SU-DHL-6 (cell line): ENCODE results near the gene AKAP6.

Source experiments
- H2AFZ ChIP-seq: fragments of 200-600 bp; sonication (generic); 2 replicates; pipeline ENCODE4 v1.6.1; 2014; ENCODE audit warnings: low read depth, mild to moderate bottlenecking, moderate library complexity, mixed read lengths, antibody characterized with exemption, low read length; ENCODE audit not compliant: severe bottlenecking
- H3F3A ChIP-seq: fragments of 200-600 bp; shearing (Covaris generic); 2 replicates; pipeline ENCODE4 v1.6.0; 2016; ENCODE audit warnings: antibody characterized with exemption, mild to moderate bottlenecking; ENCODE audit not compliant: insufficient read depth
- H3K27ac ChIP-seq: fragments of 200-600 bp; sonication (generic); 2 replicates; pipeline ENCODE4 v1.5.1; 2016; ENCODE audit warnings: low read depth, mild to moderate bottlenecking, low read length, moderate library complexity, mixed read lengths
- H3K27me3 ChIP-seq: fragments of 200-600 bp; sonication (generic), shearing (Covaris generic); 2 replicates; pipeline ENCODE4 v1.6.0; 2014; ENCODE audit warnings: mild to moderate bottlenecking, low read length
- H3K36me3 ChIP-seq: fragments of 200-600 bp; sonication (generic); 2 replicates; pipeline ENCODE4 v1.6.1; 2014; ENCODE audit warnings: mild to moderate bottlenecking, low read length, mixed read lengths
- H3K4me2 ChIP-seq: fragments of 300-600, 200-600 bp; shearing (Covaris generic), sonication (generic); 2 replicates; pipeline ENCODE4 v1.6.0; 2014; ENCODE audit warnings: low read length, low read depth, mild to moderate bottlenecking; ENCODE audit not compliant: poor library complexity, severe bottlenecking
- H3K4me3 ChIP-seq: fragments of 200-600 bp; sonication (generic); 2 replicates; pipeline ENCODE4 v1.5.1; 2014; ENCODE audit warnings: antibody characterized with exemption, low read length, mild to moderate bottlenecking, mixed read lengths; ENCODE audit not compliant: insufficient read depth, poor library complexity, severe bottlenecking
- H3K79me2 ChIP-seq: fragments of 200-600 bp; sonication (generic); 2 replicates; pipeline ENCODE4 v1.6.1; 2014; ENCODE audit warnings: mild to moderate bottlenecking, low read length, moderate library complexity; ENCODE audit not compliant: insufficient read depth
- H3K9ac ChIP-seq: fragments of 200-600 bp; sonication (generic); 2 replicates; pipeline ENCODE4 v1.7.0; 2014; ENCODE audit warnings: mild to moderate bottlenecking, low read length
- H3K9me2 ChIP-seq: fragments of 200-600 bp; sonication (generic); replicated peaks from 2 replicates; pipeline ENCODE4 v1.6.1; 2014; ENCODE audit warnings: low read length; ENCODE audit not compliant: insufficient read depth
- H3K9me3 ChIP-seq: fragments of 200-600 bp; sonication (generic); 2 replicates; pipeline ENCODE4 v1.6.1; 2014; ENCODE audit warnings: low read length, mixed read lengths; ENCODE audit not compliant: insufficient read depth
- H4K20me1 ChIP-seq: fragments of 200-600 bp; sonication (generic); 2 replicates; pipeline ENCODE4 v1.6.1; 2014; ENCODE audit warnings: low read depth, mild to moderate bottlenecking, antibody characterized with exemption, low read length, moderate library complexity, mixed read lengths
- EZH2phosphoT487 ChIP-seq: fragments of 200-600 bp; sonication (generic), shearing (Covaris generic); conservative IDR thresholded peaks from 2 replicates; pipeline ENCODE4 v1.6.1; 2018; ENCODE audit warnings: mild to moderate bottlenecking, antibody characterized with exemption, low read length, moderate library complexity, mixed read lengths
- TF ChIP-seq, protein P1 (sequence below): fragments of 200-600 bp; sonication (generic); IDR thresholded peaks from one replicate; pipeline ENCODE4 v1.5.1; 2017; ENCODE audit warnings: antibody characterized with exemption, mild to moderate bottlenecking, low read length, moderate library complexity; ENCODE audit not compliant: insufficient read depth, poor library complexity, severe bottlenecking

AKAP6 gene

DNA sequence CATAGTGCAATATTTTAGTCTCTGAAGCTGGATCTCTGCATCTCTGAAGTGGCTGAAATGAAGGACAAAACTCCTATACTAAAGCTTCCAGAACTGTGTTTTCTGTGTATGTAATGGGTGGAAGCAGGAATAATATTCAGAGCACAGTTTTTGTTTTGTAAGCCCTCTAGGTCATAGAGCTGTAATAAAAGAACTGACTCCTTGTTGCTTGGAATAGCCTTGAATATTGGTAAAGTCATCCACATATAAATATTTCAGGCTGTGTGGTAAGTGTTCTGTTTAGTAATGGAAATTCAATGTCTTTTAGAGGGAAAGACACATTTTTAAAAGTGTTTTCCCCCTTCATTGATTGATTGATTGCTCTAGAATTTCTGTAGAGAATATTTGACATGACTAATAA lies 18.2 kb upstream of the AKAP6 start:
- no peak overlapping the region for H3K9ac ChIP-seq
- TF ChIP-seq, protein P1, sequence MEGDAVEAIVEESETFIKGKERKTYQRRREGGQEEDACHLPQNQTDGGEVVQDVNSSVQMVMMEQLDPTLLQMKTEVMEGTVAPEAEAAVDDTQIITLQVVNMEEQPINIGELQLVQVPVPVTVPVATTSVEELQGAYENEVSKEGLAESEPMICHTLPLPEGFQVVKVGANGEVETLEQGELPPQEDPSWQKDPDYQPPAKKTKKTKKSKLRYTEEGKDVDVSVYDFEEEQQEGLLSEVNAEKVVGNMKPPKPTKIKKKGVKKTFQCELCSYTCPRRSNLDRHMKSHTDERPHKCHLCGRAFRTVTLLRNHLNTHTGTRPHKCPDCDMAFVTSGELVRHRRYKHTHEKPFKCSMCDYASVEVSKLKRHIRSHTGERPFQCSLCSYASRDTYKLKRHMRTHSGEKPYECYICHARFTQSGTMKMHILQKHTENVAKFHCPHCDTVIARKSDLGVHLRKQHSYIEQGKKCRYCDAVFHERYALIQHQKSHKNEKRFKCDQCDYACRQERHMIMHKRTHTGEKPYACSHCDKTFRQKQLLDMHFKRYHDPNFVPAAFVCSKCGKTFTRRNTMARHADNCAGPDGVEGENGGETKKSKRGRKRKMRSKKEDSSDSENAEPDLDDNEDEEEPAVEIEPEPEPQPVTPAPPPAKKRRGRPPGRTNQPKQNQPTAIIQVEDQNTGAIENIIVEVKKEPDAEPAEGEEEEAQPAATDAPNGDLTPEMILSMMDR = no peak
- TF ChIP-seq EZH2phosphoT487 = no peak
- H3K36me3 ChIP-seq = no peaks in the 10 kb centered on the region
- H3F3A ChIP-seq = no peaks in the 10 kb centered on the region
- H3K9me2 ChIP-seq = no peaks in the 10 kb centered on the region
- no peak overlapping the region for H3K4me2 ChIP-seq
- H4K20me1 ChIP-seq = no peaks in the 10 kb centered on the region
- H3K4me3 ChIP-seq = no peak overlapping the region
- H3K27me3 ChIP-seq = no peaks in the 10 kb centered on the region
- no peaks in the 10 kb centered on the region for H3K79me2 ChIP-seq
- no peak overlapping the region for H2AFZ ChIP-seq
- H3K9me3 ChIP-seq = no peaks in the 10 kb centered on the region
- H3K27ac ChIP-seq = no peak overlapping the region

DNA sequence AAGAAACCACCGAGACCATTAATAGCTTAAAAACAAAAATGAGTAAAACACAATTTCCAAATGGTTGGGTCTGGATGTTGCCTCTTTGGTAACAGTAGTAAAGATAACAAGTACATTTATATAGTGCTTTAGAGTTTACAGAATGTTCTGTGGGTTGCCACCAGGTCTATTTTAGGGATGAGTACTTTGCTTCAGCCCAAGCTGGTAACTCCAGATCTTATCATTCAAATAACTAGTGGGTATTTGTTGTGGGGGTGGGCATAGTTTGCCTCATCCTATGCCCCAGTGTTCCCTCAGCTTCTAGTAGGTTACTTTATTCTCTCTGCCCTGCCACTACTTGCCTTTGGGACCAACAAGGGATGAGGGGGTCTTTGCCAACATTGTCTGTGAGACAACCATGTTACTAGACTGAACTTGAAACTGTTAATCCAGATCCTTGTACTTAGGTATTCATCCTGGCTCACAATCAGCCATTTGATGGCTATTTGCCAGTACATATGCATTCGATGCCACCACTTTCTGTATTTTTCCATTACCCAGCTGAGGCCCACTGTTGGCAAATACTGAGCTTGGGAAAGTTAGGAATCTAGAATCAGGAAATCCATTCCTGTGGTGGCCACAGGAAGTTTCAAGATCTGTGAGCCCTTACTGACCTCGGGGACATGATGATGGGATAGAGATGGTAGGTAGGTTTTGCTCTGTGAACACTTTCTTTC lies 17.6 kb upstream of the AKAP6 start:
- H4K20me1 ChIP-seq = no peaks in the 10 kb centered on the region
- H3K27ac ChIP-seq = no peak overlapping the region
- no peak overlapping the region for H2AFZ ChIP-seq
- no peaks in the 10 kb centered on the region for H3K79me2 ChIP-seq
- H3K9ac ChIP-seq = no peak overlapping the region
- TF ChIP-seq EZH2phosphoT487 = no peak
- TF ChIP-seq, protein P1 = no peak
- H3K27me3 ChIP-seq = no peaks in the 10 kb centered on the region
- no peak overlapping the region for H3K4me2 ChIP-seq
- H3K9me3 ChIP-seq = no peaks in the 10 kb centered on the region
- H3K9me2 ChIP-seq = no peaks in the 10 kb centered on the region
- no peak overlapping the region for H3K4me3 ChIP-seq
- H3K36me3 ChIP-seq = no peaks in the 10 kb centered on the region
- H3F3A ChIP-seq = no peaks in the 10 kb centered on the region

DNA sequence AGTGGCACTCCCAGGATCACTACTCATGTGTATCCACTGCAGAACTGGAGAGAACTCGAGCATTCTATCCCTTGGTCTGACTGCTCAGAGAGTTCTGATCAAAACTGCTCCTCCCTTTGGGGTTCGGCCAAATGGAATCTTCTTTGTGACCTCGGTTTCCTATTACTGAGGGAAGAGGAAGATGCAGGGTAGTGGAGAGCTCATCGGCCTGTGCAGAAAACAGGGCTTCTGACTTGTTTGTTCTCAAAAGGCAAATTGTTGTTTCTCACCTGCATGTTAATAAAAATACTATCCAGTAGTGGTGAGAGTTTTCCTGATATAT lies 17.1 kb upstream of the AKAP6 start:
- no peaks in the 10 kb centered on the region for H3K79me2 ChIP-seq
- H3K27me3 ChIP-seq = no peaks in the 10 kb centered on the region
- no peak overlapping the region for H3K27ac ChIP-seq
- H3K9me3 ChIP-seq = no peaks in the 10 kb centered on the region
- H4K20me1 ChIP-seq = no peaks in the 10 kb centered on the region
- no peak overlapping the region for H3K9ac ChIP-seq
- no peaks in the 10 kb centered on the region for H3K9me2 ChIP-seq
- H2AFZ ChIP-seq = no peak overlapping the region
- no peaks in the 10 kb centered on the region for H3F3A ChIP-seq
- TF ChIP-seq, protein P1 = no peak
- TF ChIP-seq EZH2phosphoT487 = no peak
- H3K4me3 ChIP-seq = no peak overlapping the region
- no peak overlapping the region for H3K4me2 ChIP-seq
- no peaks in the 10 kb centered on the region for H3K36me3 ChIP-seq
